ENCODE results near the gene CYRIA.

DNA sequence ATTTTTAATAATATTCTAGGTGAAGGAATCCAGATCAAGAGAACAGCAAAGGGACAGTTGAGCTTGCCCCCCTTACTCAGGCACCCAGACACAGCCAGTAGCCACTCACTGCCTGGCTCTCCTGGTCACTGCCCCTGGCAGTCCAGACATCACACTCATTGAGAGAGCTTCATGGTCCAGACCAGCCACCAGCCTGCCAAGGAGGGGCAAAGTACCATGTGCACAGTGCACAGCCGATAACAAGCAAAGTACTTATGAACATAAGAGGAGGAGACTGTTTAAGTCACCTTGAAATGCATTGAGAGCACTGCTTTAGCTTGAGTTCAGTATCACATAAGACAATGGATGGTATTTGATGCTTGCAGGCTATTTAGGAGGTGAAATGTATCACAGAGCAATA, 21.6 kb upstream of the CYRIA start:
- TF ChIP-seq, protein P1, sequence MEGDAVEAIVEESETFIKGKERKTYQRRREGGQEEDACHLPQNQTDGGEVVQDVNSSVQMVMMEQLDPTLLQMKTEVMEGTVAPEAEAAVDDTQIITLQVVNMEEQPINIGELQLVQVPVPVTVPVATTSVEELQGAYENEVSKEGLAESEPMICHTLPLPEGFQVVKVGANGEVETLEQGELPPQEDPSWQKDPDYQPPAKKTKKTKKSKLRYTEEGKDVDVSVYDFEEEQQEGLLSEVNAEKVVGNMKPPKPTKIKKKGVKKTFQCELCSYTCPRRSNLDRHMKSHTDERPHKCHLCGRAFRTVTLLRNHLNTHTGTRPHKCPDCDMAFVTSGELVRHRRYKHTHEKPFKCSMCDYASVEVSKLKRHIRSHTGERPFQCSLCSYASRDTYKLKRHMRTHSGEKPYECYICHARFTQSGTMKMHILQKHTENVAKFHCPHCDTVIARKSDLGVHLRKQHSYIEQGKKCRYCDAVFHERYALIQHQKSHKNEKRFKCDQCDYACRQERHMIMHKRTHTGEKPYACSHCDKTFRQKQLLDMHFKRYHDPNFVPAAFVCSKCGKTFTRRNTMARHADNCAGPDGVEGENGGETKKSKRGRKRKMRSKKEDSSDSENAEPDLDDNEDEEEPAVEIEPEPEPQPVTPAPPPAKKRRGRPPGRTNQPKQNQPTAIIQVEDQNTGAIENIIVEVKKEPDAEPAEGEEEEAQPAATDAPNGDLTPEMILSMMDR (conservative IDR thresholded peaks at IDR 0.05) = no peak
- no peak for TF ChIP-seq ZFX (IDR thresholded peaks at IDR 0.05)

Measured in C4-2B (cell line).